GM21723 (cell line): ENCODE results near the gene UGGT2.
"Not testable (repeated sequence)": the region's sequence is repeated elsewhere in the genome, so short reads cannot be mapped to it uniquely, and the experiment has no call there.

Experiments
- ATAC-seq: cut with Tn5 transposase; IDR thresholded peaks from one replicate; pipeline ENCODE4 v1.9.1; 2021; ENCODE audit warnings: mild to moderate bottlenecking, moderate library complexity; ENCODE audit not compliant: unreplicated experiment

The UGGT2 gene

DNA sequence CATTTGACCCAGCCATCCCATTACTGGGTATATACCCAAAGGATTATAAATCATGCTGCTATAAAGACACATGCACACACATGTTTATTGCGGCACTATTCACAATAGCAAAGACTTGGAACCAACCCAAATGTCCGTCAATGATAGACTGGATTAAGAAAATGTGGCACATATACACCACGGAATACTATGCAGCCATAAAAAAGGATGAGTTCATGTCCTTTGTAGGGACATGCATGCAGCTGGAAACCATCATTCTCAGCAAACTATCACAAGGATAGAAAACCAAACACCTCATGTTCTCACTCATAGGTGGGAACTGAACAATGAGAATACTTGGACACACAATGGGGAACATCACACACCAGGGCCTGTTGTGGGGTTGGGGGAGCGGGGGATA, 2.2 kb downstream of the UGGT2 start:
- not testable (repeated sequence) for ATAC-seq

DNA sequence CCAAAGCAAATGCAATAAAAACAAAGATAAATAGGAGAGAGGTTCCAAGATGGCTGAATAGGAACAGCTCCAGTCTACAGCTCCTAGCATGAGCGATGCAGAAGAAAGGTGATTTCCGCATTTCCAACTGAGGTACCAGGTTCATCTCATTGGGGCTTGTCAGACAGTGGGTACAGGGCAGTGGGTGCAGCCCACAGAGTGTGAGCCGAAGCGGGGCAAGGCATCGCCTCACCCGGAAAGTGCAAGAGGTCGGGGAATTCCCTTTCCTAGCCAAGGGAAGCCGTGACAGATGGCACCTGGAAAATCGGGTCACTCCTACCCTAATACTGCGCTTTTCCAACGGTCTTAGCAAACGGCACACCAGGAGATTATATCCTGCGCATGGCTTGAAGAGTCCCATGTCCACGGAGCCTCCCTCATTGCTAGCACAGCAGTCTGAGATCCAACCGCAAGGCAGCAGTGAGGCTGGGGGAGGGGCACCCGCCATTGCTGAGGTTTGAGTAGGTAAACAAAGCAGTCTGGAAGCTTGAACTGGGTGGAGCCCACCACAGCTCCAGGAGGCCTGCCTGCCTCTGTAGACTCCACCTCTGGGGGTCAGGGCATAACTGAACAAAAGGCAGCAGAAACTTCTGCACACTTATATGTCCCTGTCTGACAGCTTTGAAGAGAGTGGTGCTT, 6.6 kb downstream of the UGGT2 start:
- ATAC-seq, result not testable (repeated sequence)

DNA sequence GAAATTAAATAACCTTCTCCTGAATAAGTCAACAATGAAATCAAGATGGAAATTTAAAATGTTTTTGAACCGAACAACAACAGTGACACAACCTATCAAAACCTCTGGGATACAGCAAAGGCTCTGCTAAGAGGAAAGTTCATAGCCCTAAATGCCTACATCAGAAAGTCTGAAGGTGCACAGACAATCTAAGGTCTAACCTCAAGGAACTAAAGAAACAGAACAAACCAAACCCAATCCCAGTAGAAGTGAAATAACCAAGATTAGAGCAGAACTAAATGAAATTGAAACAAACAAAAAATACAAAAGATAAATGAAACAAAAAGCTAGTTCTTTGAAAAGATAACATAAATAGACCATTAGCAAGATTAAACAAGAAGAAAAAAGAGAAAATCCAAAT, 9.0 kb downstream of the UGGT2 start:
- ATAC-seq, result no peak

DNA sequence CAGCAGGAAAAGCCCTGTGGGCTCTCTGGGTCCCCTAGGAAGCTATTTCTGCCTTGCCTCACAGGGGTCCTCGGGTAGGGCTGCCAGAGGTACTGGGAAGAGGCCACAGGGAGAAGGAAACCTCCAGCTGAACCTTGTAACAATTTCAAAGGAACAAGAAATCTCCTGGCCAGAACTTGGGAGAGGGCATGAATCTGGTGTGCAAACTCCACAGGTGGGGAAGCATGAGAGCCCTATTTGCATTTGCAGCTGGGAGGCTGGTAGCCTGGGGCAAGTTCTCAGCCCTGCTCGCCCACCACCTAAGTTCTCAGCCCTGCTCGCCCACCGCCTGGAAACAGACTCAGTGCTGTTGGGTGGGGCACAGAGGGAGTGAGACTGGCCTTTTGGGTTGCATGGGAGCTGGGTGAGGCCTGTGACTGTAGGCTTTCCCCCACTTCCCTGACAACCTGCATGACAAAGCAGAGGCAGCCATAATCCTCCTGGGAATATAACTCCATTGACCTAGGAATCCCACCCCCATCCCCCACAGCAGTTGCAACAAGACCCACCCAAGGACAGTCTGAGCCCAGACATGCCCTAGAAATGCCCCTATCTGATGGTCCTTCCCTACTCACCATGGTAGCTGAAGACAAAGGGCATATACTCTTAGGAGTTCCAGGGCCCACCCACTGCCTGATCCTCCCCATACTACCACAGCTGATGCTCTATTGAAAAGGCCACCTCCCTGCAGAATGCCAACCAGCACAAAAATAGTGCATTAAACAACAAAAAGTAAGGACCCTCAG, 11.7 kb downstream of the UGGT2 start:
- no peak for ATAC-seq

DNA sequence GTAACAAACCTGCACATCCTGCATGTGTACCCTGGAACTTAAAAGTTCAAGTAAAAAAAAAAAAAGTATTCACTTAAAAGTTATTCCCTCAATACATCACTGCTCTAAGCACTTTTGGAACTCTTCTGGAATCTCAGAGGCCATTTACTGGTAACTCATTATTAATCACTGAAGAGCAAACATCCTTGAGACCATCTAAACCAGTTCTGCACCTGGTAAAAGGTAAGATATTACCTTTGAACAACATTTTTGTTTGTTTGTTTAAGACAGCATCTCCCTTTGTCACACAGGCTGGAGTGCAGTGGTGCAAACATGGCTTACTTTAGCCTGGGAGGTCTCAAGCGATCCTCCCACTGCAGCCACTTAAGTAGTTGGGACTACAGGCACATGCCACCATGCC, 16.7 kb downstream of the UGGT2 start:
- no peak for ATAC-seq

DNA sequence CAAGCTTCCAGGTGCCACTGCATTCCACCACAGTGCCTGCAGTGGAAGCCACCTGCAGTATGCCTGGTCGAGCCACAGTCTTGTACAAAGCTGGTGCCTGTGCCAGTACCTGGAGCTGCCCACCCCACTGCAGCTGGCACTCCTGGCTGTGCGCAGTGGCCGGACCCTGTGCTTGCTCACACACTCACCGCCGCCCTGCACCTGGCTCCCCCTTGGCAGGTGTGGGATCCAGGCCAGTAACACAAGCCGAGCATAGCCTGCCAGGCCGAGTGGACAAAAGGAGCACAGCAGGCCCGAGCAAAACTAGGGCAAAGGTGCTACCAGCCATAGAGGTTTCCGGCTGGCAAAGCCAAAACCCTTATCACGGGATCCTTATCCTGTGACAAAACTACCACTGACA, 18.5 kb downstream of the UGGT2 start:
- ATAC-seq, result no peak

DNA sequence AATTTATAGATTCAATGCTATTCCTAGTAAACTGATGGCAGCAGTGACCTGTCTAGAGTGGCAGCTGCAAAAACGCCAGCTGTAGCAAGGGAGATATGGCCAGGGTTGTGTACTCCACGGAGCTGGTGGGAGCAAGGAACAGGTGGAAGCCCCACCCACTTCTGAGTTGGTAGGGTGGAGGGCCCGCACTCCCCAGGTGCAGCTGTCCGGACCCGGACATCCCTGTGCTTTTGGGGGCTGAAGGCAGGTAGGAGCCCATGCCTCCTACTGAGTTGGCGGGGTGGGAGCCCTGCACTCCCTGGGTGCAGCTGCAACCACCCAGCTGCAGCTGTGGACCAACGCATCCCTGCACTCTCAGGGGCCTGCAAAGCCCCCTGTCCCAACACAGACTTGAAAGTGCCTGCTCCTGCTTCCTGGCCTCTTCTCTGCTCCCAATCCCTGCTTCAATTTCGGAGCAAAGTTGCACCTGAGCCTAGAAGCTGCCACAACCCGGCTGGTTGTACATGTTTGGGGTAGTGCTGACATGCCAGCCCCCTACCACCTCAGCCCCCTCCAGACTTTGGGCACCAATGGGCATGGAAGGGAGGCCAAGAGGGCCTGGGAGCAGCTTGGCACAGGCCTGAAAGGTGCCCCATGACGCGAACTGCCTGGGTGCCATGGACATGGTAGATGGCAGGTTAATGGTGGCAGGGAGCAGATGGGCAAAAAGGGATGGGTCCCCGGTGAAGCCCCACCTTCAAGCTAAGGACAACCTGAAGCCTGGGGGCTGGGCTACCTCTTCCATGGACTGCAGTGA, 19.8 kb downstream of the UGGT2 start:
- no peak for ATAC-seq

DNA sequence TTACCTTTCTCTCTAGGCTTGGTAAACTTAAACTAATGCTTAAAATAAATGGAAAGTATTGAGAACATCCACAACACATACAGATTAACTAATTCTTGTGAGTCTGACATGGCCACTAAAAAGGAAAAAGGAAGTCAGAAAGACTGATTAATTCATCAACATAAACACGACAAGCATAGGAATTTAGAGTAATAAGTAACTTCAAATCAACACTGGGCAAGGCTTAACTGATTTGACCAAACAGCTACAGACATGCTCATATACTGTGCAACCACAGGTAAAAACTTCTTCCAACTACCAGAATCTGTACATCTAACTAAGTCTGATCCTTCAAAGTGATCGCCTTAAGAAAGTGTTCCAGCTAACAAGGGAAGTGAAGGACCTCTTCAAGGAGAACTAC, 20.5 kb downstream of the UGGT2 start:
- ATAC-seq, result no peak

DNA sequence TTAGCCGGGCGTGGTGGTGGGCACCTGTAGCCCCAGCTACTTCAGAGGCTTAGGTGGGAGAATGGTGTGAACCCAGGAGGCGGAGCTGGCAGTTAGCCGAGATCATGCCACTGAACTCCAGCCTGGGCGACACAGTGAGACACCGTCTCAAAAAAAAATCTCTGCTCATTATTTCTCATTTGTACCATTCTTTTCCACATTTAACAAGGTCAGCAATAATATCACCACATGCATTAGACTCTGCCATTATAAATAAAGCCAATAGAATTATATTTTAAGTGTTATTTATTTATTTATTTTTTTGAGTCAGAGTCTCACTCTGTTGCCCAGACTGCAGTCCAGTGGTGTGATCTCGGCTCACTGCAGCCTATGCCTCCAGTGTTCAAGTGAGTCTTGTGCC, 24.2 kb downstream of the UGGT2 start:
- no peak for ATAC-seq

DNA sequence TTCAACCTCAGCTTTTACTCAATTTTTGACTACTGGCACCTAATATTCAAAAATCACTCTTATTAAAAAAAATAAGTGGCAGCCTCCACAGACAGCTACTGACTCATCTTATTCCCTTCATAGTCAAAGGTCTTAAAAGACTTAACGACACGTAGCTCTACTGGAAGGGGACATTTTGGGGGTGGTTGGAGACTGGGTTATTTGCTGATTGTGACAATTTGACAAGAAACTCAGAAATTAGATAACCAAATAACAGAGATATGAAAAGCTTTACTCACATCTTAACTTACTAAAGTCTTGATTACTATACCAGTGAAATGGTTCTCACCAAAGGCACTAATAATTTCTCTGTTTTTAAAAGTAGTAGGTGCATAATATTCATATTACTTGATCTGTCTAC, 25.7 kb downstream of the UGGT2 start:
- ATAC-seq, result no peak

DNA sequence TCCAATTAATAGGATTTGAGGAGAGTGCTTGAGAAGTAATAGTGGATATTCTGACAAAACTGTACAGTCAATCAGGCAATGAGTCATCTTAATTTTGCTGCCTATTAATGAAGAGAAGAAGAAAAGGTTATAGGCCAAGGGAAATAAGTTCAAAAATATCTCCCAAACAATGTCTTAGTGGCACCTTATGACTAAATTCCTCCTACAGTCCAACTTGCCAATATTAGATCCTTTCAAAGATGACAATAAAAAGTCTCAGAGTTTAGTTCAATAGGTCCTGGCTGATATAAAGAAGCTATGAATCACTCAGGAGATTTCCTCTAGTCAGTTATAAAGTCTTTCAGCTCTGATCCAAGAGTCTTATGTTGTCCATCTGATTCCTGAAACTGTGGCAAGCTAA, 27.9 kb downstream of the UGGT2 start:
- no peak for ATAC-seq

DNA sequence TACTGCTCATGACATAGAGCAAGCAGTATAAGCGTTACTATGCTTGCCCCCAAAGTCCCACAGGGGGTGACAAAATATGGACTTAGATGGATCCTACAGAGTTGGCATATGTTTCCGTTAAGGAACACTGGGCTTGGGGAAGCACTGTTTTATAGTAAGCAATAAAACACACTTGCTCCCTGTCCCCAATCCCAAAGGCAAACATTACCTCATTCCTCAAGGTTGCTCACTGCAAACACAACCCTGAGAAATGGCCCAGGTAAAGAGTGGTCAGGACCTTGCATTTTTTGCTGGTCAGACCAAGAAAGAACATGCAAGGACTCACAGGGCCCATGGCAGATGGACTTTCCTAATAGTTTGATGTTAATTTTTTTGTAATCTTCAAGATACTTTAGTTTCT, 32.3 kb downstream of the UGGT2 start:
- ATAC-seq, result no peak

DNA sequence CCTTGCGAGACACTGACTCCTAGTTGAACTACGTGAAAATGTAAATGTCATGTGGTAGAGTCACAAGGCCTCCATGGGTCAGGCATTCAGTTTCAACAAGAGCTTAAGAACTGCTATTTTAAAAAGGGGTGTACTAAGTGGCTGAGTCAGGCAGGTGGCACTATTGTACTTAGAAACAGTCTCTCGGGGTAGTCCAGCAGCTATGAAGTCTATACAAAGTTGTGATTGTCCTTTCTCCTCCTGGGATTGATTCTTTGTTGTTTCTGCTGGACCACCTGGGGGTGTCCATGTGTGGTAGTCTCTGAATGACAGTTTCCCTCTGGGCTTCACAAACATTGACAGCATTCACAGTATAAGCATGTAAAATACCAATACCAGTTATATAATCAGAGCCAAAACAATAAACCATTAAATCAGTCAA, 33.0 kb downstream of the UGGT2 start:
- ATAC-seq, result peak; percentile 93

DNA sequence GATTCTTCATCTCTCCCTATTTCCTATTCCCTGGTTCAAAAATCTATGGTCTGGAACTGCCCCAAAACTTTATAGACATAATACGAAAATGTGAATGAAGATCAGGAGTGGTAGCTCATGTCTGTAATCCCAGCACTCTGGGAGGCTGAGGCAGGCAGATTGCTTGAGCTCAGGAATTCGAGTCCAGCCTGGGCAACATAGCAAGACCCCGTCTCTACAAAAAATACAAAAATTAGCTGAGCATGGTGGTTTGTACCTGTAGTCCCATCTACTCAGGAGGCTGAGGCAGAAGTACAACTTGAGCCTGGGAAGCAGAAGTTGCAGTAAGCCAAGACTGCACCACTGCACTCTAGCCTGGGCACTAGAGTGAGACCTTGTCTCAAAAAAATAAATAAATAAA, 35.1 kb downstream of the UGGT2 start:
- no peak for ATAC-seq

DNA sequence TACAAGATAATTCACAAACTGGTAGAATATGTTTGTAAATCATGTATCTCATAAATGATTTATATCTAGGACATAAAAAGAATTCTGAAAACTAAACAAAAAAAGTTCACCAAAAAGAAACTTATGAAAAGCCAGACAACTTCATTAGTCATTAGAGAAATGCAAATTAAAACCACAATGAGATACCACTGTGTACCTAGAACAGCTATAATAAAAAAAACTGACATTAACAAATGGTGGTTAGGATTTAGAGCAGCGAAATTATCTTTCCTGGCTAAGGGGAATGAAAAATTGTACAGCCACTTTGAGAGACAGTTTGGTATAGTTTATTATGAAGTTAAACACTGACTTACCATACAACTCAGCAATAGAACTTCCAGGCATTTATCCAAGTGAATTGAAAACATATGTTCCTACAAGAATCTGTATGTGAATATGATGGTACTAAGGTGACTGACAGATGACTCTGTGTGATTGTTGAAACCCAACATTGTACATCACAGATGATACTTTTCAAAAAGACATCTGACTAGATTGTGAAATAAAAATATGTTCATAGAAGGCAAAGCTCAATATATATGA, 41.8 kb downstream of the UGGT2 start:
- ATAC-seq, result no peak

DNA sequence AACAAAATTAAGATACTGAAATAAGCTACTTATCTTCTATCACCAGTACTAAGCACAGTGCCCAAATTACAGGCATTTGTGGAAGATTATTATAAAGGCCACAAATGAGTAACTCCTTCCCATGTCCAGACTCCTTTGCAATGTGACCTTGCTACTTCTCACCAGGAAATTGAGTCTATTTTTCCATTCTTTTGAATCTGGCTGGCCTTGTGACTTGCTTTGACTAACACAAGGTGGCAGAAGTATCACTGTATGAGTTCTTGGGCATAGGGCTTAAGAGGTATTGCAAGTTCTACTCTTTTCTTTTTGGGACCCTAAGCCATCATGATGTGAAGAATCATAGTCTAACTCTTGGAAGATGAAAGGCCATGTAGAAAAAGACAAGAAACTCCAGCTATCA, 49.9 kb downstream of the UGGT2 start:
- ATAC-seq, result no peak

DNA sequence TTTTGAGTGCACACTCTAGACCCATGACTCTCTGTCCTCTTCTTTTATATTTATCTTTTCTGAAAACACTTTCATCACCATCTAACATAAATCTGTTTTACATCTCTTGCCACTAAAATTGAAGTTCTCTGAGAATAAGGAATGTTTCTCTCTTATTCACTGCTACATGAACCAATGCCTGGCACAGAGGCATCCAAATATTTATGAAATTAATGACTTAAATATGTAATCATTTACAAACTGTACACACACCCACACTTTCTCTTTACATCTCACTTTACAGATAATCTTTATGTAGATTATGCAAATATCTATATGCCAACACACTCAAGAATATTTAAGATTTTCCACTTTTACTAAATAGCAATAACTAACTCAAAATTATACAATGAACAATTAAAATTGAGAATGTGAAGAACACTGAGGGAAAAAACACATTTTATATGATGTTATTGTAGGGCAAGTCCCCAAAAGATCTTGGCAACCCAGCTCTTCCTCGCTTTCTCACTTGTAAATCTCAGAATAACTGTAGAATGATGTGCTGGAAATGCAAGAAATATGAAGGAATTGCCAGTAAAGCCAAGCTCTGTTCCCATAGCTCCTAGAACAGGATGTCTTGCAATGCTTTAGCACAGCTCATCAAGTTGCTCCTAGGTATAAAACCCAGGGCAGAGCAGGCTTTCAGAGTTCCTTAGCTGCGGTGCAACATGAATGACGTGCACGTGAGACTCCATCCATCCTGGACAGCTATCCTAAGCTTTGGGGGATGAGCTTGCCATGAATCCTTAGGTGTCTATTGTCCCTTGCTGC, 50.7 kb downstream of the UGGT2 start:
- no peak for ATAC-seq

DNA sequence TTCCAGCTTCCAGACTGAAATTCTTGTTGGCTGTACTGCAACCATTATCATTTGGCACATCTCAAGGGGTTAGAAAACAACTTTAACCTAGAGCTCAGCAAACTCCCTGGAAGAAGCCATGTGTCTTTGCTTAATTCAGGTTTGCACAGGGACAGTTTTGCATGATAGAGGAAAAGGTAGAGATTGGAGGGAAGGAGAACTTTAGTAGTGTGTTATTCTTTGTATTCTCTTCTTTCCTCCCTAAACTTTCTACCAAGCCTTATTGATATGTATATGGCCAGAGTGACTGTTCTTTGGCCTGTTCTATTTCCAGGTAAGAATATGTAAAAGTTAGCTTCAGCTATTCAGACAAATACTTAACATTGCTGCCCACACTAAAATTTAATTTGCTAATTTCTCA, 53.1 kb downstream of the UGGT2 start:
- no peak for ATAC-seq

DNA sequence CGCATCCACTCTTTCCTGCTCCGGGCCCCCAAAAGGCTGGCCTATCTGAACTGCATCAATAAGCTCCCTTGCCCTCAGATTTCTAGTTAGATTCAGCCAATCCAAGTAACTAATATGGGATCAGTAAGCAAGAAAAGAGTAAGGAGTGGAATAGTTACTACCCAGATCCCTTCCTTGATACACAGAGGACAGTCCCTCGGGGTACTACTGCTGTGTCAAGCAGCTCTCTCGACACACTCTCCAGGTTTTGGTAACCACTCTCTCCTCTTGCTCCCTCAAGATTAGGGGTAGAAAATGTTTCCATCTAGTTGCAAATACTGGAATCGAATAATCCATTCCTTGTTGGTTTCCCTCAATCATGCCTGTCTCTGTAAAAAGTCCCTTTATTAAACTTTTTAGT, 65.4 kb downstream of the UGGT2 start:
- no peak for ATAC-seq

DNA sequence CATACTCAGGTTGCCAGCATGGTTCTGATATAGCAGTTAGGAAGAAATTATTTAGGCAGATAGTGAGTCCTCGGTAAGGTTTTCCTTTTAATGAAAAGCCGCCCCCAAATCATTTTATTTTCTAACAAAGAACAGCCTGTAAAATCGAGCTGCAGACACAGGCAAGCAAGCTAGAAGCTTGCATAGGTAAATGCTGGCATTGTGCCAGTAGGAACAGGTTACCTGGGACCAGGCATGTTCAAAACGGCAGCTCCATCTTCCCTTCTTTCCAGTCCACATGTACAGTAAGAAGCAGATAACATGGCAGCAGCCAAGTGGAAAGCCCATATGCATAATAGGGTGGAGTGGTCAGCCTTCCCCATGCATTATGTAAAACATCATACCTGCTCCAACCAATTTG, 71.1 kb downstream of the UGGT2 start:
- no peak for ATAC-seq

DNA sequence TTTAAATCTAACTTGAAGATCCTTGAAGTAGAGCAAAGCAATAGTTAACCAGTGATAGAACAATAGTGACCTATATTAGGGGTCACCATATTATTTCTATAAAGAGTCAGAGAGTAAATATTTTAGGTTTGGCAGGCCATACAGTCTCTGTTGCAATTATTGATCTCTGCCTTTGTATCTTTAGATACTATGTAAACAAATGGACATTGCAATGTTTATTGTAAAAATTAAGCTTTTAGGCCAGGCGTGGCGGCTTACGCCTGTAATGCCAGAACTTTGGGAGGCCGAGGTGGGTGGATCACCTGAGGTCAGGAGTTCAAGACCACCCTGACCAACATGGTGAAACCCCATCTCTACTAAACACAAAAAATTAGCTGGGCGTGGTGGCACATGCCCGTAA, 80.5 kb downstream of the UGGT2 start:
- ATAC-seq, result not testable (repeated sequence)
